GM18909 (cell line): Measurements from ENCODE around the gene GFER.
"Not testable (repeated sequence)": the region's sequence is repeated elsewhere in the genome, so short reads cannot be mapped to it uniquely, and the experiment has no call there.

Experiments
- ATAC-seq: cut with Tn5 transposase; IDR thresholded peaks from one replicate; pipeline ENCODE4 v1.9.1; 2021; ENCODE audit warnings: mild to moderate bottlenecking; ENCODE audit not compliant: unreplicated experiment, poor library complexity

The GFER gene

GRCh38 chr16:2023092-2024031 lies 39.4 kb downstream of the GFER start:
- ATAC-seq = peak; percentile 79

- ATAC-seq = no peak
These were observed 40.0 kb downstream of the GFER start for GRCh38 chr16:2024032-2024420.

GRCh38 chr16:2025251-2025650 lies 41.3 kb downstream of the GFER start:
- no peak for ATAC-seq

GRCh38 chr16:2025878-2026460 lies 42.0 kb downstream of the GFER start:
- ATAC-seq = no peak

- ATAC-seq = no peak
These were observed 42.5 kb downstream of the GFER start, which contains the start of gene NHERF2 for GRCh38 chr16:2026461-2027023. Gene NHERF2 (plus strand): TSS chr16:2026902. CDS start chr16:2027006, 104 bp downstream.

- no peak for ATAC-seq
These were observed 43.3 kb downstream of the GFER start for GRCh38 chr16:2027024-2028010.

- ATAC-seq = no peak
These were observed 44.2 kb downstream of the GFER start for GRCh38 chr16:2028146-2028545.

GRCh38 chr16:2028620-2029220 lies 44.7 kb downstream of the GFER start:
- ATAC-seq = no peak

GRCh38 chr16:2029350-2029749 lies 45.4 kb downstream of the GFER start:
- no peak for ATAC-seq

- no peak for ATAC-seq
These were observed 46.0 kb downstream of the GFER start for GRCh38 chr16:2030036-2030435.

GRCh38 chr16:2031081-2031577 lies 47.1 kb downstream of the GFER start:
- no peak for ATAC-seq

- ATAC-seq = no peak
These were observed 48.5 kb downstream of the GFER start for GRCh38 chr16:2032285-2033056.

- no peak for ATAC-seq
These were observed 49.3 kb downstream of the GFER start for GRCh38 chr16:2033057-2033908.

GRCh38 chr16:2033909-2034695 lies 50.1 kb downstream of the GFER start:
- ATAC-seq = not testable (repeated sequence)

- ATAC-seq = no peak
These were observed 50.9 kb downstream of the GFER start for GRCh38 chr16:2034696-2035430.

GRCh38 chr16:2035431-2036199 lies 51.6 kb downstream of the GFER start:
- no peak for ATAC-seq
